ENCODE data around the gene SARM1. TPM values are rescaled to one million over a fixed set of nuclear protein-coding genes. Genes with fewer than 3 reads are reported as not detected.
"Not testable (repeated sequence)": the region's sequence is repeated elsewhere in the genome, so short reads cannot be mapped to it uniquely, and the experiment has no call there.

SARM1 gene
- total and polyA plus RNA-seq, 9 of the 15 experiments (the other 6 are each of a cell fraction or from before 2014, with no cell fraction given): 0.04 to 0.55 (median 0.11) TPM; not detected in 2

- Histone ChIP-seq H3K4me1 (replicated peaks in 1 of 2; ENCODE audit: control insufficient read depth in 2 of 2, insufficient read depth in 2 of 2, low read length in 2 of 2) (peaks cover 18 to 20% of the 10 kb centered on the region in 2 experiments; a peak in 4 of 5 replicates), H3K79me2 (ENCODE audit: control insufficient read depth, insufficient read depth, low read length) (peaks cover 33% of the 10 kb centered on the region), H4K20me1 (replicated peaks; ENCODE audit: control insufficient read depth, insufficient read depth, low read length) (peaks cover 14% of the 10 kb centered on the region), H3K36me3 (ENCODE audit: control insufficient read depth, insufficient read depth, low read length) (peaks cover 36% of the 10 kb centered on the region)
- H3K9me1 ChIP-seq (ENCODE audit: control insufficient read depth, insufficient read depth, low read length); BruUV-seq (replicated peaks); intact Hi-C loops (cut with micrococcal nuclease); ATAC-seq; DNase-seq (ENCODE audit: extremely low read depth in 1 of 4, low spot score in 3 of 4); H2AFZ ChIP-seq (ENCODE audit: low read depth, low read length); H3K9me3 ChIP-seq (replicated peaks; ENCODE audit: control insufficient read depth, insufficient read depth, low read depth, low read length); H3K27ac ChIP-seq (ENCODE audit: extremely low read depth, low read depth, low read length); in situ Hi-C loops (cut with MboI); H3K9ac ChIP-seq (ENCODE audit: insufficient read depth in 1 of 2, low read depth in 2 of 2, low read length in 2 of 2); H3K4me2 ChIP-seq (ENCODE audit: insufficient read depth, low read length); H3K27me3 ChIP-seq (ENCODE audit: control insufficient read depth in 2 of 2, insufficient read depth in 2 of 2, low read length in 2 of 2); FAIRE-seq; H3K4me3 ChIP-seq: not testable (repeated sequence)
- POLR2A ChIA-PET: interaction anchor here (1.5 kb wide), 1 partner anchor 12 kb away, joined by 8 read pairs; no protein-coding TSS in a partner anchor
- CTCF ChIA-PET (ENCODE audit: low intra/inter-chr PET ratio): interaction anchor here (0.6 kb wide), 1 partner anchor 22 kb away, joined by 3 read pairs; no protein-coding TSS in a partner anchor
- 91% methylated on average over 7 of the region's 8 CpGs for WGBS (ENCODE audit: insufficient coverage, low coverage, missing lambda C conversion rate)
Observed at GRCh38 chr17:28338769-28339212, 32.7 kb upstream of the SARM1 start.

GRCh38 chr17:28339431-28339830 is 32.1 kb upstream of the SARM1 start:
- POLR2A ChIA-PET: interaction anchor here (1.5 kb wide), 1 partner anchor 11 kb away, joined by 8 read pairs; no protein-coding TSS in a partner anchor
- H2AFZ ChIP-seq (ENCODE audit: low read depth, low read length): no peak overlapping the region
- no peaks in the 10 kb centered on the region for H3K9me3 ChIP-seq (replicated peaks; ENCODE audit: control insufficient read depth, insufficient read depth, low read depth, low read length)
- H4K20me1 ChIP-seq (replicated peaks; ENCODE audit: control insufficient read depth, insufficient read depth, low read length): peaks cover 8% of the 10 kb centered on the region; the same call in 1 of the 2 replicates
- ATAC-seq (no peak), DNase-seq (ENCODE audit: extremely low read depth in 1 of 4, low spot score in 3 of 4) (no peak), FAIRE-seq (no peak)
- in situ Hi-C loops (cut with MboI) (no loop called here), intact Hi-C loops (cut with micrococcal nuclease) (no loop called here)
- H3K4me2 ChIP-seq (ENCODE audit: insufficient read depth, low read length): no peak overlapping the region
- peaks cover 2% of the 10 kb centered on the region for H3K9me1 ChIP-seq (ENCODE audit: control insufficient read depth, insufficient read depth, low read length)
- no peak overlapping the region for H3K27ac ChIP-seq (ENCODE audit: extremely low read depth, low read depth, low read length)
- H3K79me2 ChIP-seq (ENCODE audit: control insufficient read depth, insufficient read depth, low read length): peaks cover 27% of the 10 kb centered on the region
- peak overlapping the region in 1 of 2 experiments; percentile 62; a peak in 1 of 4 replicates for H3K9ac ChIP-seq (ENCODE audit: insufficient read depth in 1 of 2, low read depth in 2 of 2, low read length in 2 of 2)
- H3K4me3 ChIP-seq: no peak overlapping the region
- H3K4me1 ChIP-seq (replicated peaks in 1 of 2; ENCODE audit: control insufficient read depth in 2 of 2, insufficient read depth in 2 of 2, low read length in 2 of 2): peaks cover 12 to 22% of the 10 kb centered on the region in 2 experiments; a peak in 4 of 5 replicates
- H3K36me3 ChIP-seq (ENCODE audit: control insufficient read depth, insufficient read depth, low read length): peaks cover 42% of the 10 kb centered on the region
- H3K27me3 ChIP-seq (ENCODE audit: control insufficient read depth in 2 of 2, insufficient read depth in 2 of 2, low read length in 2 of 2): no peaks in the 10 kb centered on the region
- BruUV-seq (replicated peaks): no TSS peak
- 79% methylated on average over 13 of the region's 15 CpGs for WGBS (ENCODE audit: insufficient coverage, low coverage, missing lambda C conversion rate)
- CTCF ChIA-PET (ENCODE audit: low intra/inter-chr PET ratio): no interaction called here
- TF ChIP-seq TGIF2 (CRISPR knock-in tag; IDR thresholded peaks at IDR 0.05): no peak
- TF ChIP-seq, protein P1, sequence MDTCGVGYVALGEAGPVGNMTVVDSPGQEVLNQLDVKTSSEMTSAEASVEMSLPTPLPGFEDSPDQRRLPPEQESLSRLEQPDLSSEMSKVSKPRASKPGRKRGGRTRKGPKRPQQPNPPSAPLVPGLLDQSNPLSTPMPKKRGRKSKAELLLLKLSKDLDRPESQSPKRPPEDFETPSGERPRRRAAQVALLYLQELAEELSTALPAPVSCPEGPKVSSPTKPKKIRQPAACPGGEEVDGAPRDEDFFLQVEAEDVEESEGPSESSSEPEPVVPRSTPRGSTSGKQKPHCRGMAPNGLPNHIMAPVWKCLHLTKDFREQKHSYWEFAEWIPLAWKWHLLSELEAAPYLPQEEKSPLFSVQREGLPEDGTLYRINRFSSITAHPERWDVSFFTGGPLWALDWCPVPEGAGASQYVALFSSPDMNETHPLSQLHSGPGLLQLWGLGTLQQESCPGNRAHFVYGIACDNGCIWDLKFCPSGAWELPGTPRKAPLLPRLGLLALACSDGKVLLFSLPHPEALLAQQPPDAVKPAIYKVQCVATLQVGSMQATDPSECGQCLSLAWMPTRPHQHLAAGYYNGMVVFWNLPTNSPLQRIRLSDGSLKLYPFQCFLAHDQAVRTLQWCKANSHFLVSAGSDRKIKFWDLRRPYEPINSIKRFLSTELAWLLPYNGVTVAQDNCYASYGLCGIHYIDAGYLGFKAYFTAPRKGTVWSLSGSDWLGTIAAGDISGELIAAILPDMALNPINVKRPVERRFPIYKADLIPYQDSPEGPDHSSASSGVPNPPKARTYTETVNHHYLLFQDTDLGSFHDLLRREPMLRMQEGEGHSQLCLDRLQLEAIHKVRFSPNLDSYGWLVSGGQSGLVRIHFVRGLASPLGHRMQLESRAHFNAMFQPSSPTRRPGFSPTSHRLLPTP (IDR thresholded peaks at IDR 0.05; ENCODE audit: borderline replicate concordance, extremely low read depth, insufficient read length): no peak
- TF ChIP-seq, protein P2, sequence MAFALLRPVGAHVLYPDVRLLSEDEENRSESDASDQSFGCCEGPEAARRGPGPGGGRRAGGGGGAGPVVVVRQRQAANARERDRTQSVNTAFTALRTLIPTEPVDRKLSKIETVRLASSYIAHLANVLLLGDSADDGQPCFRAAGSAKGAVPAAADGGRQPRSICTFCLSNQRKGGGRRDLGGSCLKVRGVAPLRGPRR (CRISPR knock-in tag; IDR thresholded peaks at IDR 0.05): no peak
- TF ChIP-seq ZNF133 (CRISPR knock-in tag; IDR thresholded peaks at IDR 0.05): no peak
- TF ChIP-seq SMAD3 (CRISPR knock-in tag; conservative IDR thresholded peaks at IDR 0.05): no peak
- TF ChIP-seq ZFPM2 (CRISPR knock-in tag; IDR thresholded peaks at IDR 0.05): no peak
- TF ChIP-seq ARID2 (IDR thresholded peaks at IDR 0.05): no peak
- TF ChIP-seq MXD1 (CRISPR knock-in tag; IDR thresholded peaks at IDR 0.05; ENCODE audit: borderline replicate concordance, poor library complexity, severe bottlenecking): no peak
- no peak for TF ChIP-seq ZNF316 (IDR thresholded peaks at IDR 0.05)

All from K562 (cell line).